ENCODE results near the gene SMCO1. TPM values are rescaled to one million over a fixed set of nuclear protein-coding genes. Genes with fewer than 3 reads are reported as not detected.
"Not testable (repeated sequence)": the region's sequence is repeated elsewhere in the genome, so short reads cannot be mapped to it uniquely, and the experiment has no call there.

Gene SMCO1, protein sequence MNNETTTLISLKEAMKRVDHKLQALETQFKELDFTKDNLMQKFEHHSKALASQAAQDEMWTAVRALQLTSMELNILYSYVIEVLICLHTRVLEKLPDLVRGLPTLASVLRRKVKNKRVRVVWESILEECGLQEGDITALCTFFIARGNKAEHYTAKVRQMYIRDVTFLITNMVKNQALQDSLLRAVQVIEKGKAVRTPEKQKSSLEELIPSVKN
- total RNA-seq: not detected

DNA sequence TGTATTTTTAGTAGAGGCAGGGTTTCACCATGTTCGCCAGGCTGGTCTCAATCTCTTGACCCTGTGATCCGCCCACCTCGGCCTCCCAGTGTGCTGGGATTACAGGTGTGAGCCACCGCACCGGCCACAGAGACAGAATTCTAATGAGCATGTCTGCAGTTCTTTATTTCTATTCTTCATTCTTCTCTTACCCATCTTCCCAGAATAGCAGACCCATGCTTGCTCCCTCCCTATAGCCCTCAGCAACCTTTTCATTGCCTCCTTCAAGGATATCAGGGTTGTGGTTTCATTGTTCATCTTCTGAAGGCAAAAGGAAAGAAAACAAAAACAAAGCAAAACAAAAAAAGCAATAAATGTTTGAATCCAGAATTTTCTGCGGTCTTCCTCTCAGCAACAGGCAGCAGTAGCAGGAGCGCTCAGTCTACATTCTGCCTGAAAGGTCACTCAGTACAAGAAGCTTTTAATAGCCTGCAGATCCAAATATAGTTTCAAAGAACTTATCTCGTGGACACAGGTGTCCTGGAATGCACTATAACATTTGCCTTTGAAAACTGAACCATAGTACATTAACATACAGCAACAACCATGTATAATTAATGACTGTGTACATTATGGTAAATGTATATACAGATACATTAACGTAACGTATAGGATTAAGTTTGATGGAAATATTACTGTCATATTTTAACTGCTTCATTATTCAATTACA is at the start of gene SMCO1:
TSS of gene SMCO1 (minus strand) at position 434 of the 709 bp plus-strand sequence. CDS start at position 297, 137 bp downstream.
- no peak for DNase-seq (ENCODE audit: low read depth in 2 of 3, low spot score in 2 of 3)

GRCh38 chr3:196563721-196564225 is 48.6 kb upstream of the SMCO1 start:
- peak in 2 of 3 donors; percentile 42 to 44 for DNase-seq (ENCODE audit: low read depth in 2 of 3, low spot score in 2 of 3)

GRCh38 chr3:196559826-196560225 is 44.7 kb upstream of the SMCO1 start:
- DNase-seq (ENCODE audit: low read depth in 2 of 3, low spot score in 2 of 3): no peak

DNA sequence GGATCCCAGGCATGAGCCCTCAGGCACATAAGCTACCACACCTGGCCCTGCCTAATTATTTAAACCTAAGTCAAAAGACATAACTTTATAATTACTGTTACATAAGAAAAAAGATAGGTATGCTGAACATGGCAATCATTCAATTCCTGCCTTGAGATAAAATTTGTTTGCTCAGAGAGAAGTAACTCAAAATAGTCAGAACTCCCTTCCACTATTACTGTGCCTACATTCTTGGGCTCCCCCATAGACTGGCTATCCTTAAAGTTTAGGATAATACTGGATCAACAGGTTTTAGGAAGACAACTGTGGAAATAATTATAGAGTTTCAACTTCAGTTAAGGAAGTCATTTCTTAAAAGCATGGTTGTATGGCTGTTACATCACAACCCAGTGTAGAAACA is 43.3 kb upstream of the SMCO1 start:
- DNase-seq (ENCODE audit: low read depth in 2 of 3, low spot score in 2 of 3): no peak

DNA sequence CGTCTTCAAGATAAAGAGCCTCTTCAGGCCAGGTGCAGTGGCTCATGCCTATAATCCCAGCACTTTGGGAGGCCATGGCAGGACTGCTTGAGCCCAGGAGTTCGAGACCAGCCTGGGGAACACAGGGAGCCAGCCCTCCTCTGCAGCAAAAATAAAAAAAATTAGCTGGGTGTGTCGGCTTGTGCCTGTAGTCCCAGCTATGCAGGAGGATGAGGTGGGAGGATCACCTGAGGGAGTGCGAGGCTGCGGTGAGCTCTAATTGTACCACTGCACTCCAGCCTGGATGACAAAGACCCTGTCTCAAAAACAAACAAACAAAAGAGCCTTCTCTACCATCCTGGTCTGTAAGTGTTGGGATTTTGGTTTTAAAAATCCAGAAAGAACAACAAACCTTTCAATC is 42.1 kb upstream of the SMCO1 start:
- no peak for DNase-seq (ENCODE audit: low read depth in 2 of 3, low spot score in 2 of 3)

DNA sequence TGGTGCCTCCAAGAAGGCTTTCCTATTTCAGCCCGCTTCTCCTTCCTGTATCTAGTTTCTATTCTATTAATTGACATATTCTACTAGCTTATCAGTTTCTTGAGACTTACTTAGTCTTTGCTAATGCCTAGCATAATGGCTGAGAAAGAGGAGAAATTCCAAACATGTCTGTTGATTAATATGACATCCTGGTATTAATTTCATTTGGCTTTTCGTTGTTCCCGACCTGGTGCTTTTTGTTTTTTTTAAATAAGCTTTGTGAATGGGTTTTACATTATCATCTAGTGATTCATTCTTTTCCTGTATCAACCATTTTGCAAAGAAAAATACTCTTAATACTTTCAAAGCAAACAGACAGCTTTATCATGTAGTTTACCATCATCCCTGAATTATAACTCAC is 40.1 kb upstream of the SMCO1 start:
- DNase-seq (ENCODE audit: low read depth in 2 of 3, low spot score in 2 of 3): no peak

GRCh38 chr3:196554205-196554604 is 39.1 kb upstream of the SMCO1 start:
- peak in 2 of 3 donors; percentile 51 to 74 for DNase-seq (ENCODE audit: low read depth in 2 of 3, low spot score in 2 of 3)

DNA sequence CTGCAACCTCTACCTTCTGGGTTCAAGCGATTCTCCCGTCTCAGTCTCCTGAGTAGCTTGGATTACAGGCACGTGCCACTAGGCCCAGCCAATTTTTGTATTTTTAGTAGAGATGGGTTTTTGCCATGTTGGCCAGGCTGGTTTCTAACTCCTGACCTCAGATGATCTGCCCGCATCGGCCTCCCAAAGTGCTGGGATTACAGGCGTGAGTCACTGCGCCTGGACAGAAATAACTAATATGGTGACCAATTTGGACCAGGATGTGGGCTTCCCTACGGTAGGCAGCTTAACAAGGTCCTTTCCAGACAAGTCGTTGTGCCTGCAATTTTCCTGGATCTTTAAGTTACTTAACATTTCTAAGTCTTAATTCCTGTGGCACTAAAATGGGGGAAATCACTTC is 38.4 kb upstream of the SMCO1 start:
- no peak for DNase-seq (ENCODE audit: low read depth in 2 of 3, low spot score in 2 of 3)

DNA sequence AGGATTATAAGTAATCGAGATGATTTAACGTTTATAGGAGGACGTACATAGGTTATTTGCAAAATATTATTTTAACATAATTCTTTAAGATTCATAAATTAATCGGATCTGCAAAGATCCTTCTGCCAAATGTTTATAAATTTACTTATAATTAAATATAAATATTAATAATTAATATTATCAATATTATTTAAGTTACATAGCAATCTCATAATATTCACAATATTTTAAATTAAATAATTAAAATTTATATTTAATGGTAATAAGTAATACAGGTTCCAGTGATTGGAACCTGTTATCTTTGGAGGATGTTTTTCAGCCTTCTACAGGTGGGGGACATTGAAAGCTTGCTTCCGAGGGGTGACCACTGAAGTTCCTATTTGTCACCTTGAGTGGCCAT is 37.1 kb upstream of the SMCO1 start:
- DNase-seq (ENCODE audit: low read depth in 2 of 3, low spot score in 2 of 3): no peak

DNA sequence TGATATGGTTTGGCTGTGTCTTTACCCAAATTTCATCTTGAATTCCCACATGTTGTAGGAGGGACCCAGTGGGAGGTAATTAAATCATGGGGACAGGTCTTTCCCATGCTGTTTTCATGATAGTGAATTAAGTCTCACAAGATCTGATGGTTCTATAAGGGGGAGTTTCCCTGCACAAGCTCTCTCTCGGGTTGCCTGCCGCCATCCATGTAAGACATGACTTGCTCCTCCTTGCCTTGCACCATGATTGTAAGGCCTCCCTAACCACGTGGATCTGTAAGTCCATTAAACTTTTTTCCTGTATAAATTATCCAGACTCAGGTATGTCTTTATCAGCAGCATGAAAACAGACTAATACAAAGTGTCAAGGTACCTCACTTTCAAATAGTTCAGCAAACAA is 35.0 kb upstream of the SMCO1 start:
- not testable (repeated sequence) for DNase-seq (ENCODE audit: low read depth in 2 of 3, low spot score in 2 of 3)

DNA sequence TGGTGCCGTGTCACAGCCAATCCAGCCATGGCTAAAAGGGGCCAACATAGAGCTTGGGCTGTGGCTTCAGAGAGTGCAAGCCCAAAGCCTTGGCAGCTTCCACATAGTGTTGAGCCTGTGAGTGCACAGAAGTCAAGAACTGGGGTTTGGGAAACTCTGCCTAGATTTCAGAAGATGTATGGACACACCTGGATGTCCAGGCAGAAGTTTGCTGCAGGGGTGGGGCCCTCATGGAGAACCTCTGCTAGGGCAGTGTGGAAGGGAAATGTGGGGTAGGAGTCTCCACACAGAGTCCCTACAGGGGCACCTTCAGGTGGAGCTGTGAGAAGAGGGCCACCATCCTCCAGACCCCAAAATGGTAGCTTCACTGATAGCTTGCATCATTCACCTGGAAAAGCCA is 34.2 kb upstream of the SMCO1 start:
- DNase-seq (ENCODE audit: low read depth in 2 of 3, low spot score in 2 of 3): not testable (repeated sequence)

- DNase-seq (ENCODE audit: low read depth in 2 of 3, low spot score in 2 of 3): no peak
Observed at GRCh38 chr3:196547067-196547466, 31.9 kb upstream of the SMCO1 start.

DNA sequence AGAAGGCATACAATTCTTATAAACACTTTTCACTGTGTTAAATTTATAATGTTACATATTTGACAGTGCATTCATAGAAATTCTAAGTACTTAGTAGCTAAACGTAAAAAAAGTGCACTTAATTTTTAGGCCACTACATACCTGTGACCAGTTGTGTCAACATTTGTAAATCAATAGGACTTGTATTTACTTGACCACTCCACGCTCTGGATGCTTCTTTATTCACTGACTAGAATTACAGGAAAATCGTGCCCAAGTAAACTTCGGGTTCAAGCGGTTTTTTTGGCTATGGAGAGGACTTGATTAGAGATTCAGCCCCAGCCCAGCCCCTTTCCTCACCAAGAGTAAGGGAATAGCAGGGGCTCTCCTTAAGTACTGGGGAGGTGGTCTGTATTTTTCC is 31.4 kb upstream of the SMCO1 start:
- DNase-seq (ENCODE audit: low read depth in 2 of 3, low spot score in 2 of 3): no peak

GRCh38 chr3:196544491-196544992 is 29.4 kb upstream of the SMCO1 start:
- DNase-seq (ENCODE audit: low read depth in 2 of 3, low spot score in 2 of 3): no peak

DNA sequence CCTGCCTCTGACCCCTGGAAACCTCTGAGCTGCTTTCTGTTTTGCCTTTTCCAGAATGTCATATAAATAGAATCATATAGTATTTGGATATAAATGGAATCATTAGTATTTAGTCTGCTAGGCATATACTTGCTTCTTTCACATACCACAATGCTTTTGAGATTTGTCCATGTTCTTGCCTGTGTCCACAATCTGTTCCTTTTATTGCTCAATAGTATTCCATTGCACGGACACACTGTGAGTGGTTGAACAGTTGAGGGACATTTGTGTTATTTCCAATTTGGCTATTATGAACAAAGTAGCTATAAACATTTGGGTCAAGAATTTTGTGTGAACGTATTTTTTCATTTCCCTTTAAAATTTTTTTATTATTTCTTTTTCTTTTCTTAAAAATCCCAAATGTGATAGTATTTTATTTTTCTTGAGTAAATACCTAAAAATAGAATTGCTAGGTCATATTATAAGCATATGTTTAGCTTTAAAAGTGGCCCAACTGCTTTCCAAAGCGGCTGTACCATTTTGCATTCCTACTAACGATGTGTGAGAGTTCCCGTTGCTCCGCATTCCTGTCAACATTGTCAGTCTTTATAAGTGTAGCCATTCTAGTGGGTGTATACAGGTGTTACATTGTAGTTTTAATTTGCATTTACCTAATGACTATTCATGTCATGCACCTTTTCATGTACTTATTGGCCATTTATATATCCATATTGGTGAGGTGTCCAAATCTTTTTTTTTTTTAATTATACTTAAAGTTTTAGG is 26.7 kb upstream of the SMCO1 start:
- no peak for DNase-seq (ENCODE audit: low read depth in 2 of 3, low spot score in 2 of 3)

DNA sequence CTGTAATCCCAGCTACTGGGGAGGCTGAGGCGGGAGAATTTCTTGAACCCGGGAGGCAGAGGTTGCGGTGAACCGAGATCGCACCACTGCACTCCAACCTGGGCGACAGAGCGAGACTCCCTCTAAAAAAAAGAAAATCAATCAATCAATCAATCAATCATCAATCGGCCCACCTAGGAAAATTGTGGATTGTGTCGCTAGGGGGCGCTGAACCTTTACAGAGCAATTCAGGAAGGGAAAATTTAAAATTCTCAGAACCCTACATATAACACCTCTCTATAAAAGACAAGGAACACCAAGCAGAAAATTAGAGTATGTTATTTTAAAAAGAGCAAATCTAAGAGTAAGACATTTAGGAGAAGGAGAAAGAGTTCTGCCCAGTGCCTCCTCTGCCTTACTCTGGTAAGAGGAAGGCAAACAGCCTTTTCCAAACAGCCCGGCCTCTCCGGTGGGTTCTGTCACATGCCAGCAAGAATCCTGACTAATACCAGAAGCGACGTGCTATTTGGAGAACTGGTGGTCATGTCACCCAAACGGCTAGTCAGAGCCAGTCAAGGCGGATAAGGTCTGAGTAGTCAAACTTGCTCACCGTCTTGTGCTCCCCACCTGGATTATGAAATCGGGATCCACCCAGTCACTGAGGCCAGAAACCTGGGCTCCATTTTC is 22.3 kb upstream of the SMCO1 start:
- peak; percentile 28 to 48 (median 36) for DNase-seq (ENCODE audit: low read depth in 2 of 3, low spot score in 2 of 3)

DNA sequence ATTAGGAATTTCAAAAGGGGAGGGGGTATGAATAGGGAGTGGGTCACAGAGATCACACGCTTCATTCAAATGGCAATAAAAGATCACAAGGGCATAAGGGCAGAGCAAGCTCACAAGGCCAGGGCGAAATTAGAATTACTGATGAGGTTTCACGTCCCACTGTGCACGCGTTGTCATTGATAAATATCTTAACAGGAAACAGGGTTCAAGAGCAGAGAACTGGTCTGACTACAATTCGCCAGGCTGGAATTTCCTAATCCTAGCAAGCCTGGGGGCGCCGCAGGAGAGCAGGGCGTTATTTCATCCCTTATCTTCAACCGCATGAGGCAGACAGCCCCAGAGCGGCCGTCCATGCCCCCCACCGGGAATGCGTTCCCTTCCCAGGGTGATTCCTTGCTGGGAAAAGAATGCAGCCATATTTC is 18.1 kb upstream of the SMCO1 start:
- no peak for DNase-seq (ENCODE audit: low read depth in 2 of 3, low spot score in 2 of 3)

GRCh38 chr3:196531418-196531817 is 16.3 kb upstream of the SMCO1 start:
- DNase-seq (ENCODE audit: low read depth in 2 of 3, low spot score in 2 of 3): no peak

DNA sequence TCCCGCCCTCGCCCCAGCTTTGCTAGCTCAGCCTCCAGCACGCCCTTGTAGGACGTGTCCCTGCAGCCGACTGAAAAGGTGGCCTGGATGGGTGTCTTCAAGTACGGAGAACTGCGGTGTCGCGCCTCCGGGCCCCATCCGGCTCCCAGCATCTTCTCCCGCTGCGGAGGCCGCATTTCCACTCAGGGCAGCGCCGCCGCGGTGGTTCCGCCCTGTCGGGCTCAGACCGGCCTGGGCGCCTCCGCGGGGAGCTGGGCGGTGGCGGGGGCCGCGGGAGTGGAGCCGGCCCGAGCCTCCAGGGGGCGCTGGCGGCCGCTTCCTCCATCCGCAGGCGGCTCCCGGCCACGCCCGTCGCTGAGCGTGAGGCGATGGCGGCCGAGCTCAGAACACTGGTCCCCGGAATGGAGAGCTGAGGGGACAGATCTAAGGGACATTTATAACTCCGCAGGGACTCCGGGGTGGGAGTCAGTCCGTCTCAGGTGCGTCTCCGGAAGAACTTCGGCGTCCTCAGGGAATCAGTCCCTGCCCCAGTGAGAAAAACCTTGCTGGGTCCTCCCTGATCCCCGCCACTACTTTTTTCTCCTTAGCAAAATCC is 13.6 kb upstream of the SMCO1 start:
- DNase-seq (ENCODE audit: low read depth in 2 of 3, low spot score in 2 of 3): peak in 2 of 3 donors; percentile 73 to 83

DNA sequence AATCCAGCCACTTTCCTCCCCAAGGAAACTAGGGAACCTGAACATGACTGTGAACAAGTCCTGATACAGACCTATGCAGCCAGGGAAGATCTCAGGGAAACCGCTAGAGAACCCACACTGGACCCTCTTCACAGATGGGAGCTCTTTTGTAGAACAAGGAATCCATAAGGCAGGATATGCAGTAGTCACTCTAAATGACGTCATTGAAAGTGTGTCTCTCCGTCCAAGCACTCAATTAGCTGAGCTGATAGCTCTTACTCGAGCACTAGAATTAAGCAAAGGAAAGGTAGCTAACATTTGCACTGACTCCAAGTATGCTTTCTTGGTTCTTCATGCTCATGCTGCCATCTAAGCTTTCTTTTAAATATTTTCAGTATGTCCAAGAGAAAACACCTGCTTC is 10.0 kb upstream of the SMCO1 start:
- DNase-seq (ENCODE audit: low read depth in 2 of 3, low spot score in 2 of 3): no peak

Data from hematopoietic multipotent progenitor cell (in vitro differentiated cells).